Karpas-422 (cell line): Measurements from ENCODE around the gene ACE. TPM values are rescaled to one million over a fixed set of nuclear protein-coding genes. Genes with fewer than 3 reads are reported as not detected.
A peak's percentile ranks its signal among the peaks of the same experiment; 100 is the strongest.

Source experiments
- DNase-seq: peaks from one replicate; pipeline ENCODE4 v3.0.0-alpha.2; 2015
- H2AFZ ChIP-seq: fragments of 200-600 bp; sonication (generic); 2 replicates; pipeline ENCODE4 v1.6.1; 2014; ENCODE audit warnings: antibody characterized with exemption, low read length, mixed read lengths
- H3K27ac ChIP-seq: fragments of 200-600 bp; sonication (generic); 2 replicates; pipeline ENCODE4 v1.5.1; 2014; ENCODE audit warnings: mild to moderate bottlenecking, low read length, moderate library complexity
- H3K27me3 ChIP-seq: fragments of 200-600 bp; sonication (generic); 2 replicates; pipeline ENCODE4 v1.6.1; 2014; ENCODE audit warnings: low read length, mixed read lengths
- H3K36me3 ChIP-seq: fragments of 200-600 bp; sonication (generic); 2 replicates; pipeline ENCODE4 v1.6.1; 2014; ENCODE audit warnings: low read length, mixed read lengths; ENCODE audit not compliant: insufficient read depth
- H3K4me1 ChIP-seq: fragments of 200-600 bp; sonication (generic); 2 replicates; pipeline ENCODE4 v1.6.1; 2014; ENCODE audit warnings: mild to moderate bottlenecking, low read length, mixed read lengths
- H3K4me2 ChIP-seq: fragments of 200-600 bp; sonication (generic); 2 replicates; pipeline ENCODE4 v1.6.1; 2014; ENCODE audit warnings: low read length, low read depth, mild to moderate bottlenecking; ENCODE audit not compliant: poor library complexity, severe bottlenecking
- H3K4me3 ChIP-seq: fragments of 200-600 bp; sonication (generic); 2 replicates; pipeline ENCODE4 v1.5.1; 2014; ENCODE audit warnings: mild to moderate bottlenecking, antibody characterized with exemption, low read length, mixed read lengths
- H3K79me2 ChIP-seq: fragments of 200-600 bp; sonication (generic); 2 replicates; pipeline ENCODE4 v1.6.1; 2014; ENCODE audit warnings: mild to moderate bottlenecking, low read length, mixed read lengths
- H3K9ac ChIP-seq: fragments of 200-600 bp; sonication (generic); 2 replicates; pipeline ENCODE4 v1.6.0; 2014; ENCODE audit warnings: low read length
- H3K9me2 ChIP-seq: fragments of 200-600 bp; sonication (generic), shearing (Covaris generic); replicated peaks from 2 replicates; pipeline ENCODE4 v1.6.0; 2014; ENCODE audit warnings: mild to moderate bottlenecking, low read length, moderate library complexity; ENCODE audit not compliant: insufficient read depth
- H3K9me3 ChIP-seq: fragments of 300-700, 200-600 bp; sonication (generic); 2 replicates; pipeline ENCODE4 v1.6.1; 2014; ENCODE audit warnings: low read length, mixed read lengths
- H4K20me1 ChIP-seq: fragments of 200-600 bp; sonication (generic); 2 replicates; pipeline ENCODE4 v1.6.1; 2014; ENCODE audit warnings: mild to moderate bottlenecking, antibody characterized with exemption, low read length, low read depth; ENCODE audit not compliant: insufficient read depth
- total RNA-seq: library from RNA; depleted of rRNA; stranded (reverse); fragments of >200 nt; shearing (Covaris generic); gene quantifications from 2 replicates; pipeline ENCODE4 v1.2.3, GENCODE V29; 2014; ENCODE audit warnings: low replicate concordance; rRNA removed

The ACE gene
- 6.7 and 13.9 TPM in 2 replicates for total RNA-seq

- peak within 1 kb of the TSS; percentile 69; the same call in 1 of the 2 replicates for H2AFZ ChIP-seq
- H3K9me3 ChIP-seq: no peaks in the 10 kb centered on the region
- no peaks in the 10 kb centered on the region for H3K79me2 ChIP-seq
- no peaks in the 10 kb centered on the region for H3K9me2 ChIP-seq
- no peak within 1 kb of the TSS for H3K27ac ChIP-seq
- no peaks in the 10 kb centered on the region for H4K20me1 ChIP-seq
- H3K27me3 ChIP-seq: no peaks in the 10 kb centered on the region
- peak within 1 kb of the TSS; percentile 66 for H3K9ac ChIP-seq
- peak within 1 kb of the TSS; percentile 89 for H3K4me2 ChIP-seq
- H3K4me1 ChIP-seq: peaks cover 66% of the 10 kb centered on the region
- H3K4me3 ChIP-seq: peak within 1 kb of the TSS; percentile 70
- no peaks in the 10 kb centered on the region for H3K36me3 ChIP-seq
- peak; percentile 83 for DNase-seq
Measured at GRCh38 chr17:63476854-63477479, at the start of gene ACE. TSS of gene ACE (plus strand) at chr17:63477061. CDS start at chr17:63477095, 34 bp downstream.

GRCh38 chr17:63429766-63430165 is 47.1 kb upstream of the ACE start:
- H2AFZ ChIP-seq: no peak overlapping the region
- H3K4me1 ChIP-seq: peaks cover 6% of the 10 kb centered on the region
- DNase-seq: no peak
- H3K27me3 ChIP-seq: no peaks in the 10 kb centered on the region
- H3K9me3 ChIP-seq: no peaks in the 10 kb centered on the region
- H3K9me2 ChIP-seq: no peaks in the 10 kb centered on the region
- no peaks in the 10 kb centered on the region for H3K36me3 ChIP-seq
- no peak overlapping the region for H3K4me2 ChIP-seq
- no peak overlapping the region for H3K9ac ChIP-seq
- H3K79me2 ChIP-seq: no peaks in the 10 kb centered on the region
- H3K4me3 ChIP-seq: no peak overlapping the region
- no peaks in the 10 kb centered on the region for H4K20me1 ChIP-seq
- H3K27ac ChIP-seq: no peak overlapping the region

GRCh38 chr17:63430223-63430622 is 46.6 kb upstream of the ACE start:
- no peak overlapping the region for H3K4me3 ChIP-seq
- H3K9ac ChIP-seq: no peak overlapping the region
- no peak overlapping the region for H3K27ac ChIP-seq

GRCh38 chr17:63431618-63431938 is 45.3 kb upstream of the ACE start:
- Histone ChIP-seq H3K27me3 (no peaks in the 10 kb centered on the region), H3K4me2 (no peak overlapping the region), H3K79me2 (no peaks in the 10 kb centered on the region), H2AFZ (no peak overlapping the region), H3K4me3 (no peak overlapping the region), H3K9ac (no peak overlapping the region), H3K27ac (no peak overlapping the region), H3K4me1 (peaks cover 20% of the 10 kb centered on the region), H3K36me3 (no peaks in the 10 kb centered on the region), H3K9me2 (no peaks in the 10 kb centered on the region), H3K9me3 (no peaks in the 10 kb centered on the region), H4K20me1 (no peaks in the 10 kb centered on the region)
- DNase-seq: no peak

More at GRCh38 chr17:63430223-63430622, 46.6 kb upstream of the ACE start:
- Histone ChIP-seq H3K9me2 (no peaks in the 10 kb centered on the region), H3K9me3 (no peaks in the 10 kb centered on the region), H3K36me3 (no peaks in the 10 kb centered on the region), H2AFZ (no peak overlapping the region), H3K4me2 (no peak overlapping the region), H3K27me3 (no peaks in the 10 kb centered on the region), H4K20me1 (no peaks in the 10 kb centered on the region), H3K4me1 (peaks cover 11% of the 10 kb centered on the region), H3K79me2 (no peaks in the 10 kb centered on the region)
- DNase-seq: no peak

- no peaks in the 10 kb centered on the region for H3K27me3 ChIP-seq
- H3K4me1 ChIP-seq: peaks cover 25% of the 10 kb centered on the region
- H4K20me1 ChIP-seq: no peaks in the 10 kb centered on the region
- H3K36me3 ChIP-seq: no peaks in the 10 kb centered on the region
- H3K4me2 ChIP-seq: no peak overlapping the region
- no peak overlapping the region for H3K9ac ChIP-seq
- DNase-seq: no peak
- no peak overlapping the region for H2AFZ ChIP-seq
- H3K27ac ChIP-seq: no peak overlapping the region
- no peaks in the 10 kb centered on the region for H3K9me3 ChIP-seq
- no peak overlapping the region for H3K4me3 ChIP-seq
- no peaks in the 10 kb centered on the region for H3K9me2 ChIP-seq
- H3K79me2 ChIP-seq: no peaks in the 10 kb centered on the region
Measured at GRCh38 chr17:63431939-63432804, 44.7 kb upstream of the ACE start.

- Histone ChIP-seq H3K27ac (no peak overlapping the region), H3K36me3 (no peaks in the 10 kb centered on the region), H3K9me2 (no peaks in the 10 kb centered on the region), H2AFZ (no peak overlapping the region), H3K9me3 (no peaks in the 10 kb centered on the region), H3K79me2 (no peaks in the 10 kb centered on the region), H3K9ac (no peak overlapping the region), H4K20me1 (no peaks in the 10 kb centered on the region), H3K27me3 (no peaks in the 10 kb centered on the region), H3K4me3 (no peak overlapping the region), H3K4me1 (peaks cover 25% of the 10 kb centered on the region), H3K4me2 (no peak overlapping the region)
- DNase-seq: peak; percentile 55
Measured at GRCh38 chr17:63433746-63434591, 42.9 kb upstream of the ACE start.

- H3K4me2 ChIP-seq: peak overlapping the region; percentile 72
Measured at GRCh38 chr17:63434951-63435571, 41.8 kb upstream of the ACE start.

More at GRCh38 chr17:63434951-63435571, 41.8 kb upstream of the ACE start:
- Histone ChIP-seq H2AFZ (0 out of 2 replicates have a peak overlapping the region, but pooled peaks have one; percentile 24), H3K4me1 (peaks cover 25% of the 10 kb centered on the region), H3K9ac (no peak overlapping the region), H3K27me3 (no peaks in the 10 kb centered on the region), H3K4me3 (no peak overlapping the region; the same call in 1 of the 2 replicates), H3K36me3 (no peaks in the 10 kb centered on the region), H4K20me1 (no peaks in the 10 kb centered on the region), H3K9me2 (no peaks in the 10 kb centered on the region), H3K9me3 (no peaks in the 10 kb centered on the region), H3K79me2 (no peaks in the 10 kb centered on the region), H3K27ac (no peak overlapping the region)
- DNase-seq: peak; percentile 67
